Stimulated activated CD4-positive, alpha-beta T cell treated with anti-CD3 and anti-CD28 coated beads, TNF-alpha, amount 100 ng/mL, for 48 hours (primary cell): Measurements from ENCODE around the gene F10.

Source experiments
- DNase-seq, 3 donors: peaks; one replicate each; pipeline ENCODE4 v3.0.0-alpha.2; 2020; ENCODE audit warnings: low read depth in 3 of 3

Gene F10

GRCh38 chr13:113086991-113087922 lies 35.3 kb upstream of the F10 start:
- DNase-seq = no peak

DNA sequence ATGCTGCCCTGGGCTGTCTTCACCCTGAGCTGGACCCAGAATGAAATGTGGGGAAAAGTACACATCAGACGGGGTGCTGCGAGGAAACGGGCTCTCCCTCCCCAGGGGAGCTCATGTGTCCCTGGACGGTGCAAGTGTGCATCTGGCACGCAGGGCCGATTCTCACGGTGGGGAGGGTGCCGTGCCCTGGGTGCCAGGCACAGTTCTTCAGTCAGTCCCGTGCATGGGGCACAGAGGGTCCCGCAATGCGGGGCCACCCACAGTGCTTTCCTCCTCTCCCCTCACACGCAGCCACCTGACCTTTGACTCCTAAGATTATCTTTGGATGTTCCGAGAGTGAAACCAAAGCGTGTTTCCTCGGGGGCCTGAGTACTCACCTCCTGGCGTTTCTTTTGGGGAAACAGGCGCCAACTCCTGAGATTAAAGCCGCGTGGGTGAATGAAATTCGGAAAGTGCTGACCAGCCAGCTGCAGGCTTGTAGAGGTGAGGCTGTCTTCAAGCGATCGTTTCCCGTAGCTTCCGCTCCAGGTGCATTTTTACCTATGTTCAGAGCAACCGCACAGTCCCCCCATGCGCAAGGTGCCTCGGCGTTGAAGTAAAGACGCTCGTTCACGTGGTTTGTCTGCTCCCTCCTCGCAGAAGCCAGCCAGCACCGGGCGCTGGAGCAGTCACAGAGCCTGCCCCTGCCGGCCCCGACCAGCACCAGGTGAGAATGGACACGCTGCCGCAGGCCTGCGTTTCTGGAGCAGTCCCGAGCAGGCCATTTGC lies 34.5 kb upstream of the F10 start:
- no peak for DNase-seq

- no peak for DNase-seq
Measured at GRCh38 chr13:113088691-113089020, 33.9 kb upstream of the F10 start.

- DNase-seq = no peak
Measured at GRCh38 chr13:113089693-113090414, 32.7 kb upstream of the F10 start.

- DNase-seq = no peak
Measured at GRCh38 chr13:113090415-113090770, 32.2 kb upstream of the F10 start.

DNA sequence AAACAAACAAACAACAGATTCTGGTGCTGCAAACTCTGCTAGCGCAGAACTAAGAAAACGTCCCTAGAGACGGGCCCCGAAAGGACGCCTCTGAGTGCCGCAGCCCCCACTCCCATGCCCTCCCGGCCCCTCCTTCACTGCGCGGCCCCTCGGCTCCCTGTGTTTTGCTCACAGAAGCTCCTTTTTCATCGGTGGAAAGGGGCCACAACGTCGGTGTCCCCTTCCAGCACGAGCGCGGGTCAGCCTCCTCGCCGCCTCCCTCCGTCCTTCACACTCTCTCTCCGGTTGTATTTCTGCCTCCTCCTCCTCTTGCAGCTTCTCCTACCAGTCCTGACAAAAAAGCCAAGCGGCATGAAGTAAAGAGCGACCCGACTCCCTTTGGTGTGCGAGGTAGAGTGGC lies 31.8 kb upstream of the F10 start:
- DNase-seq = no peak

GRCh38 chr13:113091211-113091771 lies 31.3 kb upstream of the F10 start:
- DNase-seq = no peak

- DNase-seq = no peak
Measured at GRCh38 chr13:113091891-113092775, 30.5 kb upstream of the F10 start.

GRCh38 chr13:113092776-113093579 lies 29.6 kb upstream of the F10 start:
- no peak for DNase-seq

DNA sequence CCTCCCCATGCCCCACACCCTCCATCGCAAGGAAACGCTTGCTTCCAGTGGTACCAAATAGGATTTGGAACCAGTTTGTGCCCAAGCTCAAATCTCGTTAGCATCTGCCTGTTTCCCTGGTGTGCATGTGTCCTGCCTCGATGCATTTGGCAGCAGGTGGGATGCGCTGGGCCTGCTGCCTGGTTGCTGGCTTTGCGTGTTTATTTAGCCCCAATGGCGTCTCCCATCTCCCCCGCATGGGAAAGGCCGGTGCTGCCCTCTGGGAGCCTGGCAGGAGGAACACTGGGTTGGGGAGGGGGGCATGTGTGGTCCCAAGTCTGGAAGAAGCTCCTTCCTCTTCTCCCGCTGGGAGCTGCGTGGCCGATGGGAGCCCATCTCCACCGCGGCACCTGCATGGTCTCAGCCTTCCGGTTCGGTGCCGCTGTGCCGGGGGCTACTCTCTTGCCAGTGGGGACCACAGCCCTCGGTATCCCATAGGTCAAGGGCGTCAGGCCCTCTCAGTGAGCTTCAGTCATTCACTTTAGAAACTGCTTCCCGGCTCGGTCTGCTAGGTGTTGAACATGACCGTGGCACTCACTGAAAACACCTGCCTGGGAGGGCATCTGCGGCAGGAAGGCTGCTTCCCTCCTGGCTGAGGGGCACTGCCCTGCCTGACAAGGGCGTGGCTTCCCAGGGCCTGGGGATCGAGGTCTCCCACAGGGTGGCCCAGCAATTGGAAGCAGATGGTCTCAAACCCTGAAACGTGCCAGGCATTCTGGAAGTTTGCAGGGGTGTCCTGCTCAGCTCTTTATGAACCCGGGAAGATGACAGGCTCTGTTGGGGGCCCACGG lies 28.8 kb upstream of the F10 start:
- DNase-seq = no peak

DNA sequence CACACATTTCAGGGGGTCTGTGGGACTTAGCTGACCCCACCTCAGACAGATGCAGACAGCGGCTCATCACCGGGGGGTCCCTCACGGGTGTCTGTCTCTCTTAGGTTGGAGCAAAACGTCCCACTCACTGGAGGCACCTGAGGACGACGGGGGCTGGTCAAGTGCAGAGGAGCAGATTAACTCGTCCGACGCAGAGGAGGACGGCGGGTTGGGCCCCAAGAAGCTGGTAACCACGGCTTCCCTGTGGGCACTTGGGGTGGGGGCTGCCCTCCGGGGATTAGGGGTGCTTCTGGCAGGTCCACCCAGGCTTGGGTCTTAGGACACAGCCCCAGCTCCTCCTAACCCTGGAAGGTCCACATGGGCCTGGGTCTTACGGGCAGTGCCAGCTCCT lies 28.2 kb upstream of the F10 start:
- DNase-seq = no peak

DNA sequence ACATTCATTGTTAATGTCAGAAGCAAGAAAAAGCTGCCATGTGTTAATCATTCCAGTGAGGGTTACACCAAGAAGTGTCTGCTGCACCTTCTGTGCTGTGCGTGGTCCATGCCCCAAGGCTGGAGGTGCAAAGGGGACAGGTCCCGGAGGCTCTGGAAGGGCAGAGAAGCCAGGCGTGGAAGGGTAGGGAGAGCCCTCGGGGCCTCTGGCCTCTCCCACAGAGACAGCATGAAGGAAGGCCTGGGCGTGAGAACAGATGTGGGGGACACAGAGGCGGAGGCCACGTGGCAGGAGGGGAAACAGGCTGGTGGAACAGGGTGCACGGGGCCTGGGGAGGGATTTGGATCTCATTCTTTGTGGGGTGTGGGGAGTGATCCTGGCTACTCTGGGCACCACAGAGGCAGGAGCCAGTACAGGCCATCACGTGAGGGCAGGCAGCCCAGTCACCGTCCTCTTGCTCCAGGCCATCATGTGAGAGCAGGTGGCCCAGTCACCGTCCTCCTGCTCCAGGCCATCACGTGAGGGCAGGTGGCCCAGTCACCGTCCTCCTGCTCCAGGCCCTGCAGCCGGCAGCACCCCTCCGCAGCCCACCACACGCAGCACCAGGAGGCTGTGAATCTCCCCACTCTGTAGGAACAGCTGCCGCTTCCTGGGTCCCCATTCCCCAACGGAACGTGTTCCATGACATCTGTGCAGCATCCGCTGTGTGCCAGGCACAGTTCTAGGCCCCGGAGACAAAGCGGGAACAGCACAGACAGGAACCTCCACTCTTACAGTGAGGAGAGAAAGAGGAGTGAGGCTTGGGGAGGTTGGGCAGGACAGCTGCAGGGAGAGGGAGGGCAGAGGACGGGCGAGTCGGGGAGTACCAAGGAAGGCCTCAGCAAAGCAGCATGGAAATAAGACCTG lies 27.2 kb upstream of the F10 start:
- DNase-seq = no peak

GRCh38 chr13:113096052-113096744 lies 26.4 kb upstream of the F10 start:
- no peak for DNase-seq

DNA sequence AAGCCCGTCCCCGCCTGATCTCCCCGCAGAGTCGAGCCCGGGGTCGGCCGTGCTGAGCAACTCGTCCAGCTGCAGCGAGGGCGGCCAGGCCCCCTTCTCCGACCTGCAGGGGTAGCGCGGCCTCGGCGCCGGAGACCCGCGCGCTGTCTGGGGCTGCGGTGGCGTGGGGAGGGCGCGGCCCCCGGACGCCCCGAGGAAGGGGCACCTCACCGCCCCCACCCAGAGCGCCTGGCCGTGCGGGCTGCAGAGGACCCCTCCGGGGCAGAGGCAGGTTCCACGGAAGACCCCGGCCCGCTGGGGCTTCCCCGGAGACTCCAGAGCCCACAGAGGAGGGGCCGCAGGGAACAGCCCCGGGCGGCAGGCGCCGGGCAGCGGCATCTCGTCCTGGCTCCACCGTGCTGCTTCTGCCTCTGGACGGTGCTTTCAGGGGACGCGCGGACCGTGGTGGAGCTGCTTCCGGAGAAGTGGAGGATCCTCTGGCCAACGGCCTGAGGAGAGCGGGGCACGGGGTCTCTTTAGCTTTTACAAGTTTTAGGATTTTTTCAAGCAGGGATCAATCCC lies 25.8 kb upstream of the F10 start:
- no peak for DNase-seq

- DNase-seq = no peak
Measured at GRCh38 chr13:113097651-113098050, 24.9 kb upstream of the F10 start.

DNA sequence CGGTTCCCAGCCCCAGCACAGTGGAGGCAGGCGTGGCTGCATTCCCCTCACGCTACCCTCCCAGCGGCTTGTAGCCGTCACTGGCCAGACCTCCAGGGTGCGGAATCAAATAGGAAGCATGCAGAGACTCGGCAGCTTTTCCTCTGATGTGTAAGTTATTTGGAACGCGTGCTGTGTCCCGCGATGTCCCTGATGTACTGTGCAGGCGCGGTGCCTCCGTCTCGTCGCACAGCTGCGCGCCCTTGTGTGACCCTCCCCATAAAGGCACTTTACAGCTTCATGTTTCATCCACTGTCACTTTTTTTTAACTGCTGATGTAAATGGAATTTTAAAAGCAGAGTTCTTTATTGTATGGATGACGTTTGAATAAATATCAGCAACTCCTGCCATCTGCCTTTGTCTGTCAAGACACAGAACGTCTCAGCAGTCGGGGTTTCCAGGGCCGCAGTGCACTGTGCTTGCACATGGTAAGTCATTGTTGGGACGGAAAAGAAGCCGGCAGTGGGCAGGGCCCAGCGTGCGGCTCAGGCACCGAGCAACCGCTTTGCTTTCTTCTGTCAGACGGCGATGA lies 24.4 kb upstream of the F10 start:
- no peak for DNase-seq

- DNase-seq = no peak
Measured at GRCh38 chr13:113099142-113099541, 23.5 kb upstream of the F10 start.
